ENCODE results near the gene FBXW11. TPM values are rescaled to one million over a fixed set of nuclear protein-coding genes. Genes with fewer than 3 reads are reported as not detected.

FBXW11 gene
- total and polyA plus RNA-seq, 2 of the 8 experiments (the other 6 are each of a cell fraction or from before 2014, with no cell fraction given), result 45.0 to 75.6 TPM

DNA sequence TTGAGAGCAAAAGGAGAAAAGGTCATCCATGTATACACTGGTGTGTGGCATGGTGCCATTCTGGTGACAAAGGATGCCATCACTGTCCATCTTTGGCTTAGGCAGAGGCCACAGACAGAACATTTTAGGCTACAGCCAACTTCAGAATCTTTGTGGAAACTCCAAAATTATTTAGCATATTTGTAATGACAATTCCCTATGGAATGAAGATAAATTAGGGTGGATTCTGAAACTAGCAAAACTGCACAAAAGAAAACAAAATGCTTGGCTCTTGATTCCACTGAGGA is 92.5 kb downstream of the FBXW11 start (continued):
- TF ChIP-seq CHD2 (IDR thresholded peaks at IDR 0.05; ENCODE audit: low read length) (no peak), SP2 (IDR thresholded peaks at IDR 0.05; ENCODE audit: low read length) (no peak), SRF (IDR thresholded peaks at IDR 0.05; ENCODE audit: low read depth, low read length) (no peak), FOSL1 (IDR thresholded peaks at IDR 0.05; ENCODE audit: insufficient read depth, low read depth, low read length) (no peak), TEAD4 (IDR thresholded peaks at IDR 0.05; ENCODE audit: low read depth, low read length) (no peak), RBBP5 (IDR thresholded peaks at IDR 0.05; ENCODE audit: borderline replicate concordance, low read depth, low read length) (no peak)

Data from H1 (cell line).